NCI-H146 treated with DMSO at 0.1 percent for 48 hours (cell line): ENCODE results near the gene KLHL25.
"Not testable (repeated sequence)": the region's sequence is repeated elsewhere in the genome, so short reads cannot be mapped to it uniquely, and the experiment has no call there.

Experiments used
- DNase-seq: peaks from one replicate; lab custom pipeline; 2025; ENCODE audit not compliant: unreplicated experiment; lab: John Stamatoyannopoulos, UW

The KLHL25 gene

GRCh38 chr15:85804481-85805170 lies 9.9 kb upstream of the KLHL25 start:
- peak; percentile 38 for DNase-seq

DNA sequence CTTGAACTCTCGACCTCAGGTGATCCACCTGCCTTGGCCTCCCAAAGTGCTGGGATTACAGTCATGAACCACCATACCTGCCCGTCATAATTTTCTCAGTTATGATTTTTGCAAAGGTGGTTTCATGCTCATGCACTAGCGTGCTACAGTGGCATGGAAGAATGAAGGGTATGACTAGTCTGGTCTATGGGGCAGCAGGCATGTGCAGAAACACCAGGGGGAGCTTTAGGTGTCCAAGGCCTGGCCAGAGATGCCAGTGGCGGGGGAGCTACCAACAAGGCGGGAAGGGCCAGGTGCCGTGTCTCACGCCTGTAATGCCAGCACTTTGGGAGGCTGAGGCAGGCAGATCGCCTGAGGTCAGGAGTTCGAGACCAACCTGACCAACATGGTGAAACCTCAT lies 7.9 kb upstream of the KLHL25 start:
- DNase-seq = not testable (repeated sequence)

- peak; percentile 70 for DNase-seq
Measured at GRCh38 chr15:85800478-85801123, 5.9 kb upstream of the KLHL25 start.

- DNase-seq = not testable (repeated sequence)
Measured at GRCh38 chr15:85796371-85796770, 1.6 kb upstream of the KLHL25 start.

- no peak for DNase-seq
Measured at GRCh38 chr15:85795337-85796305, 896 bp upstream of the KLHL25 start.

GRCh38 chr15:85793641-85794597 lies 806 bp downstream of the KLHL25 start:
- DNase-seq = peak; percentile 21

GRCh38 chr15:85792912-85793590 lies 1.7 kb downstream of the KLHL25 start:
- DNase-seq = no peak

GRCh38 chr15:85792102-85792731 lies 2.5 kb downstream of the KLHL25 start:
- DNase-seq = no peak

DNA sequence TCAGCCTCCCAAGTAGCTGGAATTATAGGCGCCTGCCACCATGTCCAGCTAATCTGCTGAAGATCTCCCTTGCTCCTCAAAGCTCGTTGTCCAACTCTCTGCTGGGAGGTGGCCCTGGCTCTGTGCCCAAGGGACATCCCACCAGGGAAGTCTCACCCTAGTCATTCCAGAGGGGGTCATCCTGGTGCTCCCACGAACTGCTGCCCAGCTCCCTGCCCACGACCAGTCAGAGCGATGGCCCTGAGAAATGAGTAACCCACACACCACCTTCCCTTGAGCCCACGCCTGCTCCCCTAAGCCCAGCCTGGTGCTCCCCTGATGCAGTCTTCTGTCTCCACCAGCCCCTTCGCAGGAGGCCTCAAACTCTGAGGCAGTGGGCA lies 5.2 kb downstream of the KLHL25 start:
- no peak for DNase-seq

GRCh38 chr15:85788771-85789495 lies 5.8 kb downstream of the KLHL25 start:
- DNase-seq = no peak

GRCh38 chr15:85786781-85787114 lies 8.0 kb downstream of the KLHL25 start:
- DNase-seq = no peak

- peak; percentile 59 for DNase-seq
Measured at GRCh38 chr15:85785887-85786780, 8.6 kb downstream of the KLHL25 start.

- no peak for DNase-seq
Measured at GRCh38 chr15:85782064-85782463, 12.7 kb downstream of the KLHL25 start.

GRCh38 chr15:85781099-85781498 lies 13.6 kb downstream of the KLHL25 start:
- DNase-seq = no peak

- DNase-seq = no peak
Measured at GRCh38 chr15:85780225-85780985, 14.3 kb downstream of the KLHL25 start.

DNA sequence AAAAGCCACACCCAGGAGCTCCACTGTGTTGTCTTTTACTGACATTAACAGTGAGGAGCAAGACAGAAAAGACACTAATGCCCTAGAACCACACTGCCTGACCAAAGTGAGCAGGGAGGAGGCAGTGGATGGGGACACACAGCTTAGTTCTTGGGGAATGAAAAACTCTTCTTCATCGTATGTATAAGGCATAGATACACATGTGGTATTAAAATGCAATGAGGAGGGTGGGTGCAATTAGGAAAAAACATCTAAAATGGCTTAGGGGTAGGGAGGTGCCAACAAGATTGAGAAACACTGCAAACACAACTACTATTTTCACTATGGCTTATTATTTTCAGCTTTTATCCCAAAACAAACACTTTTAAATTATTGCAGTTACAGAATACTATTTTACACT lies 15.5 kb downstream of the KLHL25 start:
- DNase-seq = no peak

DNA sequence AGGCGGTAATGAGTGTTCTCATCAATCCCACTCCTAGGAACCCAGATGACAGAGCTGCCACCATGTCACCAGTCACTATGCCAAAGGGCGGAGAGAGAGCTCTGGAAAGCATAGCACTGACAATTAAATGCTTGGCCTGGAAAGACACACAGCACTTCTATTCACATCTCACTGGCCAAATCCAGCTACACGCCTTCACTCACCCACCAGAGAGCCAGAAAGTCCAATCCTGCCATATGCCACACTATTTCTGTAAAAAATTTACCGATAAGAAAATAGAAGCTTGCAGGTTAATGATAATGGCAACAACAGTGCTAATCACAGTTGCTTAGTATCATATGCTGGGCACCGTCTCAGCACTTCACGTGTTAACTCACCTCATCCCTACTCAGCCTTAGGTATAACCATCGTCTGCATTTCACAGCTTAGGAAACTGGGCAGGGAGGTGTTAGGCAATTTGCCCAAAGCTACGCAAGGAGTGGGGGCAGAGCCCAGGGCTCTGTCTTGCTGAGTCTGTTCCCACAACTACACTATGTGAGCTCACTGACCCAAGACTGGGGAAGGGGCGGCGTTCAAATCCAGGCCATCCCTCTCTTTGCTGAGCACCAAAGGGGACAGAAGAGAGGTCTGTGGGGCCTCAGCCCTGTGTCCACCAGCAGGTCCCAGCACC lies 16.5 kb downstream of the KLHL25 start:
- no peak for DNase-seq
